GM19395 (cell line): Measurements from ENCODE around the gene NXPH2.

Experiments used
- ATAC-seq: cut with Tn5 transposase; IDR thresholded peaks from one replicate; pipeline ENCODE4 v1.9.1; 2021; ENCODE audit warnings: mild to moderate bottlenecking, moderate library complexity; ENCODE audit not compliant: unreplicated experiment

Gene NXPH2

DNA sequence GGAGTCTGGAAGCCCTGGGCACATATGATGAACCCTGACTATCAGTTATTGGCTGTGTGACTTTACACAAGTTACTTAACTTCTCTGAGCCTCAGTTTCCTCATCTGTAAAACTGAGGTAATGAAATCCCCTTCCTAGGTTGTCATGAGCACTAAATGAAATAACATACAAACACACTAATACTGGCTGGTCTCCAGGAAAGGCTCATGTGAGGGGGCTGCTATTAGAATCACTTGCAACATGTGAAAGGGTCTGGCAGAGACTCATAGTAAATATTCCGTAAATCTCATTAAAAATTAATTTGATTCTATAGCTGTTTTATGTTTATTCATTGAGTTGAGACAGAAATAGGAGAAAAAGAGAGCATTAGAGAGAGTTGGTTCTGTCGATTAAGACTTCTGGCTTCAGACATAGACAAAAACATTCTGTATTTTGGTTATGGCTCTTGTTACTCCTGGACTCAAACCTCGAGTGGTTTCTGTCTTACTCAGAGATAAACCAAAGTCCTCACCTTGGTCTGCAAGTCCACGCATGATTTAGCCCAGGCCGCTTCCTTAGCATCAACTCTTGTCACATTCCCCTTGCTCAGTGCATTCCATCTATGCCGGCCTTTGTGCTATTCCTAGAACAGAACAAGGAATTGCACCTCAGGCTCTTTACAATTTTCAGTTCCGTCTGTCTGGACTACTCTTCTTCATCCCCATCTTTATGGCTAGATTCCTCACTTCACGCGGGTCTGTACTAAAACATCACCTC, 139.1 kb downstream of the NXPH2 start:
- ATAC-seq = peak; percentile 67

GRCh38 chr2:138637686-138638085, 142.5 kb downstream of the NXPH2 start:
- no peak for ATAC-seq

- no peak for ATAC-seq
These were observed 143.1 kb downstream of the NXPH2 start for GRCh38 chr2:138637061-138637460.

- ATAC-seq = no peak
These were observed 147.1 kb downstream of the NXPH2 start for GRCh38 chr2:138633049-138633448.

GRCh38 chr2:138632066-138632620, 148.0 kb downstream of the NXPH2 start:
- no peak for ATAC-seq

GRCh38 chr2:138630164-138630563, 150.0 kb downstream of the NXPH2 start:
- no peak for ATAC-seq

DNA sequence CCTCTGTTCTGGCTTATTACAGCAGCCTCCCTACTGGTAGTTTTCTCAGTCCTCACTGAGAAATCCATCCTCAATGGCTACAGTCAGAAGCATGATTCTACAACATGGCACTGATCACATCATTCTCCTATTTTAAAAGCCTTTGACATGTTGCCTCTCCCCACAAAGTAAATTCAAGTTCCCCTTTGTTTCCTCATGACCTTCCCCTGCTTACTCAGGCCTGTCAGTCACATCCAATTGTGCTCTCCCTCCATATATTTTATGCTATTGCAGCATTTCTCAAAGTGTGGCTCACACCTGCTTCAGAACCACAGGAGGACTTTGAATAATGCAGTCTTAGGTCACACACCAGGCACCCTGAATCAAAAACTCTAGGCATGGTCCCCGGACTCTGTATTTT, 154.0 kb downstream of the NXPH2 start:
- ATAC-seq = no peak

DNA sequence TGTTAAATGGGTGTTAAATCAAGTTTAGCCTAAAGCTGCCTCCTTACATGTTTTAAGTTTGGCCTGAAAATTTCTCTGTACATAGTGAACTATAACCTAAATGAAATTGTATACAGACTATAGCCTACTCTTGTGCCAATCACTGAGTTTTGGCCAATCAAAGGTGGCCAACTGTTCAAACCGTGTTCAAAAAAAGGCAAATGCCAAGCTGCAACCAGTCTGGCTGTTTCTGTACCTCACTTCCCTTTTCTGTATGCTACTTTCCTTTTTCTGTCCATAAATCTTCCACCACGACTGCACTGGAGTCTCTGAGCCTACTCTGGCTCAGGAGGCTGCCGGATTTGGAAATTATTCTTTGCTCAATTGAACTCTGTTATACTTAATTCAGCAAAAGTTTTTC, 157.6 kb downstream of the NXPH2 start:
- ATAC-seq = peak; percentile 55

- ATAC-seq = no peak
These were observed 159.1 kb downstream of the NXPH2 start for GRCh38 chr2:138621139-138621538.

GRCh38 chr2:138620431-138620830, 159.8 kb downstream of the NXPH2 start:
- ATAC-seq = no peak
